Mesendoderm (in vitro differentiated cells): Measurements from ENCODE around the gene TRRAP.
A peak's percentile ranks its signal among the peaks of the same experiment; 100 is the strongest.

Experiments
- DNase-seq: peaks from one replicate; pipeline ENCODE4 v3.0.0; 2013
- H2AK5ac ChIP-seq: 2 replicates; pipeline ENCODE4 v1.6.1; 2013; ENCODE audit warnings: low read length, inconsistent platforms
- H2BK120ac ChIP-seq: 2 replicates; pipeline ENCODE4 v1.6.1; 2013; ENCODE audit warnings: low read depth, mild to moderate bottlenecking, low read length, moderate library complexity, mixed read lengths
- H2BK15ac ChIP-seq: replicated peaks from 2 replicates; pipeline ENCODE4 v1.6.1; 2013; ENCODE audit warnings: low read depth, mild to moderate bottlenecking, moderate library complexity
- H2BK5ac ChIP-seq: 2 replicates; pipeline ENCODE4 v1.6.1; 2013; ENCODE audit warnings: low read length, inconsistent platforms
- H3K18ac ChIP-seq: 2 replicates; pipeline ENCODE4 v1.6.1; 2013; ENCODE audit warnings: mild to moderate bottlenecking, low read length, mixed read lengths
- H3K23ac ChIP-seq: one replicate; pipeline ENCODE4 v1.6.1; 2013; ENCODE audit warnings: low read length
- H3K27ac ChIP-seq: 2 replicates; pipeline ENCODE4 v1.5.1; 2013; ENCODE audit warnings: low read depth, mild to moderate bottlenecking, inconsistent platforms, low read length, moderate library complexity
- H3K27me3 ChIP-seq: 2 replicates; pipeline ENCODE4 v1.6.1; 2013; ENCODE audit warnings: low read length, control low read depth, mild to moderate bottlenecking, inconsistent platforms; ENCODE audit not compliant: insufficient read depth, poor library complexity
- H3K36me3 ChIP-seq: 2 replicates; pipeline ENCODE4 v1.6.1; 2013; ENCODE audit warnings: low read length, inconsistent platforms; ENCODE audit not compliant: control insufficient read depth, insufficient read depth
- H3K4ac ChIP-seq: one replicate; pipeline ENCODE4 v1.6.1; 2013; ENCODE audit warnings: low read depth, mild to moderate bottlenecking, low read length, moderate library complexity
- H3K4me1 ChIP-seq: 2 replicates; pipeline ENCODE4 v1.6.1; 2013; ENCODE audit warnings: low read depth, low read length, inconsistent platforms; ENCODE audit not compliant: control insufficient read depth
- H3K4me2 ChIP-seq: 2 replicates; pipeline ENCODE4 v1.6.1; 2013; ENCODE audit warnings: low read length
- H3K4me3 ChIP-seq: 2 replicates; pipeline ENCODE4 v1.5.1; 2013; ENCODE audit warnings: mild to moderate bottlenecking, low read length
- H3K56ac ChIP-seq: one replicate; pipeline ENCODE4 v1.6.1; 2013; ENCODE audit warnings: low read length
- H3K79me1 ChIP-seq: 2 replicates; pipeline ENCODE4 v1.6.1; 2013; ENCODE audit warnings: low read length, inconsistent platforms
- H3K79me2 ChIP-seq: 2 replicates; pipeline ENCODE4 v1.6.1; 2013; ENCODE audit warnings: mild to moderate bottlenecking, low read length; ENCODE audit not compliant: control insufficient read depth, insufficient read depth
- H3K9ac ChIP-seq: 2 replicates; pipeline ENCODE4 v1.6.1; 2013; ENCODE audit warnings: low read length, inconsistent platforms
- H4K5ac ChIP-seq: one replicate; pipeline ENCODE4 v1.6.1; 2013; ENCODE audit warnings: low read length
- H4K8ac ChIP-seq: one replicate; pipeline ENCODE4 v1.6.1; 2013; ENCODE audit warnings: low read depth, mild to moderate bottlenecking, control low read depth, low read length, moderate library complexity
- WGBS: extraction: QIAGEN DNeasy Blood & Tissue Kit; methylation state at CpG from one replicate; pipeline ENCODE4 v1.1.7; 2013; ENCODE audit warnings: low lambda C conversion rate, missing lambda C conversion rate; ENCODE audit not compliant: insufficient coverage; ENCODE audit errors: extremely low coverage; 5-methylcytosine and 5-hydroxymethylcytosine counted together

The TRRAP gene

GRCh38 chr7:98992076-98992475 is 113.7 kb downstream of the TRRAP start:
- Histone ChIP-seq H3K27me3 (no peaks in the 10 kb centered on the region), H3K4me3 (no peak overlapping the region), H2BK15ac (no peak overlapping the region), H4K8ac (no peak overlapping the region), H3K9ac (no peak overlapping the region), H3K18ac (no peak overlapping the region), H3K56ac (no peak overlapping the region), H3K27ac (no peak overlapping the region), H3K23ac (no peak overlapping the region), H3K79me1 (no peaks in the 10 kb centered on the region), H3K4me2 (no peak overlapping the region), H2BK120ac (no peak overlapping the region), H4K5ac (no peak overlapping the region), H3K36me3 (peaks cover 32% of the 10 kb centered on the region), H3K4me1 (no peaks in the 10 kb centered on the region), H2AK5ac (no peak overlapping the region), H2BK5ac (no peak overlapping the region), H3K79me2 (no peaks in the 10 kb centered on the region), H3K4ac (no peak overlapping the region)
- WGBS = no CpG with 5 or more reads among the region's 16 CpGs
- DNase-seq = no peak

GRCh38 chr7:98993024-98993897 is 114.9 kb downstream of the TRRAP start:
- Histone ChIP-seq H2AK5ac (no peak overlapping the region), H3K18ac (no peak overlapping the region), H3K4me3 (no peak overlapping the region), H2BK15ac (no peak overlapping the region), H3K23ac (no peak overlapping the region), H2BK120ac (no peak overlapping the region), H3K79me2 (no peaks in the 10 kb centered on the region), H2BK5ac (no peak overlapping the region), H3K79me1 (no peaks in the 10 kb centered on the region), H3K4ac (no peak overlapping the region), H4K8ac (no peak overlapping the region), H3K4me1 (no peaks in the 10 kb centered on the region), H3K4me2 (no peak overlapping the region), H3K9ac (no peak overlapping the region), H4K5ac (no peak overlapping the region), H3K27me3 (no peaks in the 10 kb centered on the region), H3K27ac (no peak overlapping the region), H3K36me3 (peaks cover 32% of the 10 kb centered on the region), H3K56ac (no peak overlapping the region)
- DNase-seq = peak; percentile 3
- no CpG with 5 or more reads among the region's 32 CpGs for WGBS

GRCh38 chr7:98994046-98994944 is 116.0 kb downstream of the TRRAP start:
- H4K5ac ChIP-seq = no peak overlapping the region
- no CpG with 5 or more reads among the region's 34 CpGs for WGBS
- no peak overlapping the region for H3K4ac ChIP-seq
- no peak for DNase-seq
- no peak overlapping the region for H2AK5ac ChIP-seq
- no peak overlapping the region for H3K56ac ChIP-seq
- no peak overlapping the region for H3K27ac ChIP-seq
- H4K8ac ChIP-seq = no peak overlapping the region
- no peak overlapping the region for H3K9ac ChIP-seq
- no peak overlapping the region for H3K23ac ChIP-seq
- H2BK120ac ChIP-seq = no peak overlapping the region
- H3K4me1 ChIP-seq = no peaks in the 10 kb centered on the region
- H3K36me3 ChIP-seq = peaks cover 28% of the 10 kb centered on the region
- no peaks in the 10 kb centered on the region for H3K27me3 ChIP-seq
- H3K79me1 ChIP-seq = no peaks in the 10 kb centered on the region
- no peak overlapping the region for H3K4me3 ChIP-seq
- no peak overlapping the region for H3K18ac ChIP-seq
- no peak overlapping the region for H2BK15ac ChIP-seq
- H3K4me2 ChIP-seq = no peak overlapping the region
- H3K79me2 ChIP-seq = no peaks in the 10 kb centered on the region
- no peak overlapping the region for H2BK5ac ChIP-seq

GRCh38 chr7:98995111-98995510 is 116.8 kb downstream of the TRRAP start:
- Histone ChIP-seq H3K27ac (no peak overlapping the region), H4K5ac (no peak overlapping the region), H3K23ac (no peak overlapping the region), H3K79me1 (no peaks in the 10 kb centered on the region), H4K8ac (no peak overlapping the region), H3K79me2 (no peaks in the 10 kb centered on the region), H3K4me2 (no peak overlapping the region), H3K4me3 (no peak overlapping the region), H2AK5ac (no peak overlapping the region), H2BK120ac (no peak overlapping the region), H3K36me3 (peaks cover 25% of the 10 kb centered on the region), H3K4ac (no peak overlapping the region), H3K56ac (no peak overlapping the region), H3K27me3 (no peaks in the 10 kb centered on the region), H3K18ac (no peak overlapping the region), H2BK15ac (no peak overlapping the region), H3K9ac (no peak overlapping the region), H2BK5ac (no peak overlapping the region), H3K4me1 (no peaks in the 10 kb centered on the region)
- no CpG with 5 or more reads among the region's 13 CpGs for WGBS
- no peak for DNase-seq

DNA sequence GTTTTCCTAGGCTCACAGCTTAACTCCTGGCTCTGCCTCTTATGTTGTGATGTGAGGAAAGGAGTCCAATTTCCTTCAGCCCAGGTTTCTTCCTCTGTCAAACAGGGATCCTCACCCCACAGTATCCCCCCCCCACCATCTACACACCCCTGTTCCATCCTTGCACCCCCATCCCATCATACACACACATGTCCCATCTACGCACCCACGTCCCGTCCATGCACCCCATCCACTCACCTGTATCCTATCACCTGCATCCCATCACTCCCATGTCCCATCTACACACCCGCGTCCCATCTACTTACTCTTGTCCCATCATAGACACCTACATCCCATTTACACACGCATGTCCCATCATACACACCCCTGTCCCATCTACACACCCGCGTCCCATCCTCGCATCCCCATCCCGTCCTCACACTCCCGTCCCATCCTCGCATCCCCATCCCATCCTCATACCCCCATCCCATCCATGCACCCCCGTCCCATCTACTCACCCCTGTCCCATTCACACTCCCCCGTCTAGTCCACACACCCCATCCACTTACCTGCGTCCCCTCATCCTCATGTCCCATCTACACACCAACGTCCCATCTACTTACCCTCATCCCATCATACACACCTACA is 117.3 kb downstream of the TRRAP start:
- Histone ChIP-seq H3K23ac (no peak overlapping the region), H3K4me3 (no peak overlapping the region), H3K27ac (no peak overlapping the region), H4K5ac (no peak overlapping the region), H2BK5ac (no peak overlapping the region), H2BK120ac (no peak overlapping the region), H2BK15ac (no peak overlapping the region), H3K27me3 (no peaks in the 10 kb centered on the region), H3K9ac (no peak overlapping the region), H3K36me3 (peaks cover 25% of the 10 kb centered on the region), H2AK5ac (no peak overlapping the region), H3K79me1 (no peaks in the 10 kb centered on the region), H3K79me2 (no peaks in the 10 kb centered on the region), H3K18ac (no peak overlapping the region), H3K4me1 (no peaks in the 10 kb centered on the region), H3K4ac (no peak overlapping the region), H3K56ac (no peak overlapping the region), H4K8ac (no peak overlapping the region), H3K4me2 (no peak overlapping the region)
- 100% methylated on average over 10 of the region's 16 CpGs for WGBS
- DNase-seq = no peak
